ENCODE measurements around the gene TMEM161A.
"Not testable (repeated sequence)": the region's sequence is repeated elsewhere in the genome, so short reads cannot be mapped to it uniquely, and the experiment has no call there.

The TMEM161A gene

DNA sequence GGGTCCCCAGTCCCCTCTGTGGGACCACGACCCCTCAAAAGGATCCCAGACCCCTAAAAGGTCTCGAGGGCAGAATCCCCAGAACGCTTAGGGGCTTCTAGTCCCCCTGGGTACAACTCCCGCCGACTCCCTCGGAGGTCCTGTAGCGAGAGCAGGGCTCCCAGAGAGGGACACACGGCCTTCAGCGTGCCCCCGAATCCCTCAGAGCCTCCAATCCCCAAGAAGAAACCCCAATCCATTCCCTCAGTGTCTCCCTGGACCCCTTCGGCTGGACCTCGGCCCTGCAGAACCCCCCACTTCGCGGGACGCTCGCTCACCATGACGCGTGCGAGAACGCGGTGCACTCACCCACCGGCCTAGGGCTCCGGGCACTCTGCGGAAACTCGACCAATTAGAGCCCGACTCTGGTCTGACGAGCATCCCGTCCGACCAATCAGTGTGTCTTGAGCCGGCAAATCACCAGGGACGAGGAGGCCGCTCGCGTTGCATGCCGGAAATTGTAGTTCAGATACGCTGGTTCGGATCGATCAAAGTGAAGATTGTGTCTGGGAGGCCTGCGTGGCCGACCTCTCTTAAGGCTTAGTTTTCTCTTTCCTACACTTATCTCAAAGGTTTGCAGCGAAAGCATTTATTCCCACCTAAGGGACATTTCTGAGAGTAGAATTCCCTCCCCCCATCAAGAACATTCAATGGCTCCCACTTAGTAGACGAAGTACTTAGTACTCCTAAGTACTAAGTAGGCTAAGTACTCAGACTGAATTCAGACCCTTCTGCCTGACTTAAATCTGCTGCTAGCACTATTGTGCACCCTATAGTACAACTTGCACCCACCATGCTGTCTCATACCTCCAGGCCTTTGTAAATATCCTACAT, at the start of gene TMEM161A:
TMEM161A (minus strand) TSS at position 370 of the 873 bp plus-strand sequence; CDS start at position 320, 50 bp downstream.
- Histone ChIP-seq H3K4me1 (0 out of 2 replicates have a peak, but pooled peaks cover 4% of the 10 kb centered on the region), H3K36me3 (replicated peaks) (no peaks in the 10 kb centered on the region), H3K9me3 (no peaks in the 10 kb centered on the region), H3K4me3 (peak within 1 kb of the TSS; percentile 80), H3K27me3 (ENCODE audit: low read depth) (no peaks in the 10 kb centered on the region)
- DNase-seq (ENCODE audit: low spot score in 2 of 2), result peak; percentile 97 to 98
- in situ Hi-C loops (cut with MboI; ENCODE audit: low sequenced_read_pairs), result no loop called here

DNA sequence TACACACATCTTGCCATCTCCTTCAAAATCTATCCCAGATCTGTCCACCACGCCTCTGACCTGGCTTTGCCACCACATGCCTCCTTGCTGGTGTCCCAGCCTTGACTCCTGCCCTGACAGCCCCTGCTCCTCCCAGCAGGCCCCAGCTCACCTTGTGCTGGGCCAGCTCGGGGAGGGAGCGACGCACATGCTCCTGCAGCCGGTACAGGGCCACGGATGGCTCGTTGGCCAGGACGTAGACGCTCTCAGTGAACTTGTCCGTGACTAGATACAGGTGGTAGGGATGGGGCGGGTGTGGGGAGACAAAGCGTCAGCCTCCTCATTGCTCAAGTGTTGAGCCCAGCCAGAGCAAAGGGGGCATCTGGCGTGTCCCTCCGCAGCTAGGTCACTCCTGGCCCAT, 48.5 kb upstream of the TMEM161A start:
- Histone ChIP-seq H3K4me3 (no peak overlapping the region), H3K27me3 (ENCODE audit: low read depth) (no peaks in the 10 kb centered on the region), H3K4me1 (no peaks in the 10 kb centered on the region), H3K9me3 (no peaks in the 10 kb centered on the region), H3K36me3 (replicated peaks) (peaks cover 24% of the 10 kb centered on the region)
- no peak for DNase-seq (ENCODE audit: low spot score in 2 of 2)
- in situ Hi-C loops (cut with MboI; ENCODE audit: low sequenced_read_pairs), result no loop called here

DNA sequence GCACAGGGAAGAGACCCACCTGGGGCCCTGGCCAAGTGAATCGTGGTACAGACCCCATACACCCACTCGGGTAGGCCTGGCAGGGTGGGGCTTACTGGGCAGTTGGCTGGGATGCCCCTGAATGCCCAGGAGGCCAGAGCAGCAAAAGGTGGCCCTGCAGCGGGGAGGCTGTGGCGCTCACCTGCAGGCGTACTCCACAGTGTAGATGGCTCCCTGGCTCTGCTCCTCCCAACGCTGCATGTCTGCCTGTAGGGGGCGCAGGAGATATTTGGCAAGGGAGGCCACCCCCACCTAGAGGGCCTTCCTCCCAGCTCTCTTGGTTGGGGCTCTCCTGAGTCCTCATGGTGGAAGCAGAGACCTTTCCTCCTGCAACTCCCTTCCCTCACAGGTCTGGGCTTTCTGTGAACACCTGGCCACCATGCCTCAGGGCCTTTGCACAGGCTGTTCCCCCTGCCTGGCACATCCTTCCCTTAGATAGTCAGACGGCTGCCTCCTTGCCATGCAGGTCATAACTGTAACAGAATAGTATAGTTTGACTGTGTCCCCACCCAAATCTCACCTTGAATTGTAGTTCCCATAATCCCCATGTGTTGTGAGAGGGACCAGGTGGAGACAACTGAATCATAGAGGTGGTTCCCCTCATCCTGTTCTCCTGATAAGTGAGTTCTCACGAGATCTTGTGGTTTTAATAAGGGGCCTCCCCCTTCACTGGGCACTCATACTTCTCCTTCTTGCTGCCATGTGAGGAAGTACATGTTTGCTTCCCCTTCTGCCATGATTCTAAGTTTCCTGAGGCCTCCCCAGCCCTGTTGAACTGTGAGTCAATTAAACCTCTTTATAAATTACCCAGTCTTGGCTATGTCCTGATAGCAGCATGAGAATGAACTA, 47.8 kb upstream of the TMEM161A start:
- peaks cover 24% of the 10 kb centered on the region for H3K36me3 ChIP-seq (replicated peaks)
- no peak overlapping the region for H3K4me3 ChIP-seq
- in situ Hi-C loops (cut with MboI; ENCODE audit: low sequenced_read_pairs), result no loop called here
- H3K4me1 ChIP-seq, result no peaks in the 10 kb centered on the region
- H3K27me3 ChIP-seq (ENCODE audit: low read depth), result no peaks in the 10 kb centered on the region
- peak; percentile 50 to 85 for DNase-seq (ENCODE audit: low spot score in 2 of 2)
- H3K9me3 ChIP-seq, result no peaks in the 10 kb centered on the region

DNA sequence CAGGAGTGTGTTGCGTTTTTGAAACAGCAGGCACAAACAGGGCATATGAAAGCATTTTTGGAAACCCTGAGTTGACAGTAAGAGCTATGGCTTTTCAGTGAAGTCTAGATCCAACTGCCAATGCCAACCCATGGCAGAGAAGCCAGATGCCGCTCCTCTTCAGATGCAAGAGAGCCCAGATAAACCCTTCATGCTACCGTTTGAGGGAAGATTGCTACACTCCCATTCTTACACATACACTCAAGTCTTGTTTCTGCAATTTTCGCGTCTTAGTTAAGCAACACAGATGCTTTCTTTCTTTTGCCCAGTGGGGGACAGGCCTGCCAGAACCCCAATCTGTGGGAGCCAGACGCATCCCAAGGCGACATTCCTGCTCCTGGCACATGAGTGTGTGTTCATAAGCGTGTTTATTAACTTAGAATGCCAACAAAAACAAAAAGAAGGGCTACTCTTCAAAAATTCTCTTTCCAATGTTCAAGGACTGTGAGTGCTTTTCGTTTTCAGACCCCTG, 43.3 kb upstream of the TMEM161A start:
- H3K4me3 ChIP-seq, result no peak overlapping the region
- H3K4me1 ChIP-seq, result no peaks in the 10 kb centered on the region
- no peaks in the 10 kb centered on the region for H3K9me3 ChIP-seq
- in situ Hi-C loops (cut with MboI; ENCODE audit: low sequenced_read_pairs), result no loop called here
- no peaks in the 10 kb centered on the region for H3K27me3 ChIP-seq (ENCODE audit: low read depth)
- no peak for DNase-seq (ENCODE audit: low spot score in 2 of 2)
- H3K36me3 ChIP-seq (replicated peaks), result peaks cover 23% of the 10 kb centered on the region

DNA sequence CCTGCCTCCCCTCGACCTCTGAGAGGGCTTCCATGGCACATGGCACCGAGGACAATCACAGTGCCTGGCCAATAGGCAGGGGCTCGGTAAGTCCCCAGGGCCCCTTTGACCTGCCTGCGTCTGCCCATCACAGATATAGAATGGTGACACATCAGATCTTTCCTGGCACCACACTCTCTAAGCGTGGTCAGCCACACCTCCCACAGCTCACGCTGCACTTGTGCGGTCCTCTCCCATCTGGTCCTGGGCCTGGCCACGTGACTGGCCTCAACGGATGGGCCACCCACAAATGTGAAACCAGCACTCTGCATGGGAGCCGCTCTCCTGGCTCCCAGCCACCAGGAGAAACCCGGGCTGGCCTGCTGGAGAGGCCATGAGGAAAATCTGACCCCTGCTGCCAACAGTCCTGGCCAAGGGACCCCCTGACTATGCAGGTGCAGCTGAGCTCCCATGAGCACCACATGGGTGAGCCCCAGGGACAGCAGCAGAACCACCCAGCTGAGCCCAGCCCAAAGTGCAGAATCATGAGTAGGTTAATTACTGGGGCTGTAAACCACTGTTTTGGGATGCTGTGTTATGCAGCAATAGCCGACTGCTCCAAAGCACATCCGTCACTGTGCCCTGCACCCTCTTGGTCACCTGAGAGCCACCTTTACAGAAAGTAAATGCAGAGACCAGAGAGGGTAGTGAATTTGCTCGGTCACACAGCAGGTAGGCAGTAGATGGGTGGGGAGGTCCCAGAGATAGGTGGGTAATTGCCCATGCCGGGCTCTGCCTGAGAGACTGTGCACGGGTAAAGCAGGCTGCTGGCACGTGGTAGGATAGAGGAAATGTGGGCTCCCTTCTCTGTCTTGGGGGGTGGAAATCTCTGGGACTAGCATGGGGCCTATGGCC, 41.5 kb upstream of the TMEM161A start:
- Histone ChIP-seq H3K9me3 (no peaks in the 10 kb centered on the region), H3K36me3 (replicated peaks) (peaks cover 11% of the 10 kb centered on the region; the same call in 1 of the 2 replicates), H3K4me1 (no peaks in the 10 kb centered on the region; the same call in 1 of the 2 replicates), H3K27me3 (ENCODE audit: low read depth) (no peaks in the 10 kb centered on the region), H3K4me3 (no peak overlapping the region)
- in situ Hi-C loops (cut with MboI; ENCODE audit: low sequenced_read_pairs), result no loop called here
- no peak for DNase-seq (ENCODE audit: low spot score in 2 of 2)

DNA sequence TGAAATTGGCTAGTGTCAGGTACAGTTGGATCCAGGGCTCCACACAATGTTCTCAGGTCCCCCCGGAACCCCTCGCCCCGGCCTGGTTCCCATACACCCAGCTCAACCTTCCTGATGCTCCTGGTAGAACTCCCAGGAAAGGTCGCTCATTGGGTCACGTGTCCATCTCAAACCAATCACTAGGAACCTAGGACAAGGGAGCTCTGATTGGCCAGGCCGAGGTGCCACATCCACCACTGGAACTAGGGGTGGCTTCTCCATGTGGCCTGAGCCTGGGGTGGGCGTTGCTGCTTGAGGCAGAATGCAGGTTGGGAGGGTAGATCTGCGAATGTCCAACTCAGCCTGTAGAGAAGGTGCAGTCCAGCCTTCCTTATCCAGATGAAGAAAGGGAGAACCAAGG, 38.7 kb upstream of the TMEM161A start:
- in situ Hi-C loops (cut with MboI; ENCODE audit: low sequenced_read_pairs), result no loop called here
- DNase-seq (ENCODE audit: low spot score in 2 of 2), result no peak
- Histone ChIP-seq H3K4me3 (no peak overlapping the region), H3K4me1 (no peaks in the 10 kb centered on the region; the same call in 1 of the 2 replicates), H3K9me3 (no peaks in the 10 kb centered on the region), H3K36me3 (replicated peaks) (peaks cover 3% of the 10 kb centered on the region; the same call in 1 of the 2 replicates), H3K27me3 (ENCODE audit: low read depth) (no peaks in the 10 kb centered on the region)

DNA sequence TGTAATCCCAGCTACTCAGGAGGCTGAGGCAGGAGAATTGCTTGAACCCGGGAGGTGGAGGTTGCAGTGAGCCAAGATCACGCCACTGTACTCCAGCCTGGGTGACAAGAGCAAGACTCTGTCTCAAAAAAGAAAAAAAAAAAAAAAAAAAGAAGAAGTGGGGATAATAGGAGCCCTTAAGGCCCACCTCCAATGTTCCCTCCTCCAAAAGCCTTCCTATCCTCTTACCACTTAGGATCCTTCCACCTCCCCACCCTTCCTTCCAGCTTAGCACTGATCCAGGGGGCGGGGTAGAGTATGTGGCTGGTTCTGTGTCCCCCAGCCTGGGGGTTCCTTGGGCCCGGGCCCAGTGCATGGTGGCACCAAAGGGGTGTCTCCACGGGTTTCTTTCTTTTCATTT, 35.0 kb upstream of the TMEM161A start:
- H3K27me3 ChIP-seq (ENCODE audit: low read depth); H3K4me1 ChIP-seq; in situ Hi-C loops (cut with MboI; ENCODE audit: low sequenced_read_pairs); DNase-seq (ENCODE audit: low spot score in 2 of 2); H3K9me3 ChIP-seq; H3K4me3 ChIP-seq; H3K36me3 ChIP-seq (replicated peaks): not testable (repeated sequence)

DNA sequence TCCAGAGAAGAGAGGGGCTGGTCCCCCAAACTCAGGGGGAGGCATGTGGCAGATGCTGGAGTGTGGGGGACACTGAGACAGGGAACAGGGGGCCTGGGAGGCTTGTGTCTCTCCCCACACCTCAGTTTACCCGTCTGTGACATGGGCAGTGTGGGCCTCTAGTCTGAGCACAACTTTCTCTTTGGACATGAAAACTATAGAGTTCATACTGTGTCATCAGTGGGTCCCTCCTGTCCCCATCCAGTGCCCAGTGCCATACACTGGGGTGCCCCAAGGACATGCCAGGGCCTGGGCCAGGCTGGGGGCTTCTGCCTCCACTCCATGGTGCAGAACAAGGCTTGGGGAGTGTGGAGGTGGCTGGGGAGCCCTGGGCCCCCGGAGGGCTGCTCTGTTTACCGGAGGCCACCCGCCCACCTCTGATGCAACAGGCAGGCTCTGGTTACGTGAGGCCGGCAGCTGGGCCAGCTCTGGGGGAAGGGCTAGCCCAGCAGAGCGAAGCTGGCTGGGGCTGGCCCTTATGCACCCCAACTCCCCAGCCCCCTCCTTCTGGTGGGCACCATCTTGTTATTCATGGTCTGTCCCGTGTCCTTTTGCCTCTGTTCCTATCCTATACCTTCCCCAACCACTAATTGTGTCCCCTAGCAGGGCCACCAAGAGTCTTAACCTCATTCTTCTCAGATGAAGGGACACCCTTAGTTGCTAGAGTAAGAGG, 33.7 kb upstream of the TMEM161A start:
- DNase-seq (ENCODE audit: low spot score in 2 of 2), result no peak
- in situ Hi-C loops (cut with MboI; ENCODE audit: low sequenced_read_pairs), result no loop called here
- Histone ChIP-seq H3K4me3 (no peak overlapping the region), H3K27me3 (ENCODE audit: low read depth) (no peaks in the 10 kb centered on the region), H3K36me3 (replicated peaks) (no peaks in the 10 kb centered on the region), H3K9me3 (no peaks in the 10 kb centered on the region), H3K4me1 (no peaks in the 10 kb centered on the region; the same call in 1 of the 2 replicates)

DNA sequence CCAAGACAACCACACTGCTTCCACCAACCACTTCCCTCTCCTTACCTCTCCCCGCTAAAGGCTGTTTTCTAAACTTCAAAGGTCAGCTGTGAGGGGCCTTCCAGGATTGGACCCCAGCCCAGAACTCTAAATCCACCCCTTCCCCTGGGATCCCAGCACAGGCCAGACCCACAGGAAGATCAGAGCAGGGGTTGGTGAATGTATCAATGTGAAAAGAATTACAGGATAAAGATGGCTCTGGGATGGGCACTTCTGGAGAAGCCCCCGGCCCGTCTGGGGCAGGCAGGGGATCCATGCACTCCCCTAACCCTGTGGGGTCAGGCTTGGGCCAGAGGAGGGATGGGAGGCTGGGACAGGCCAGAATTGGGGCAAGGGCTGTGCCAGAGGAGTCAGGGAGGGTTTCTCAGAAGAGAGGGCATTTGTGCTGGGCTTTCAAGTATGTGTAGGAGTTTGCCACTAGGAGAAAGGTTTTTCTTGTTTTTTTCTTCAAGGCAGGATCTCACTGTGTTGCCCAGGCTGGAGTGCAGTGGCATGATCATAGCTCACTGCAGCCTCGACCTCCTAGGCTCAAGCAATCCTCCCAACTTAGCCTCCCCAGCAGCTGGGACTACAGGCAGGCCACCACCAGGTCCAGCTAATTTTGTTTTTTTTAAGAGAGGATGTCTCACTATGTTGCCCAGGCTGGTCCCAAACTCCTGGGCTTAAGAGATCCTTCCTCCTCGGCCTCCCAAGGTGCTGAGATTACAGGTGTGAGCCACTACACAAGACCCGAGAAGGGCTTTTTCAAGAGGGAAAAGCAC, 32.8 kb upstream of the TMEM161A start:
- no peak for DNase-seq (ENCODE audit: low spot score in 2 of 2)
- Histone ChIP-seq H3K4me3 (no peak overlapping the region), H3K4me1 (no peaks in the 10 kb centered on the region; the same call in 1 of the 2 replicates), H3K36me3 (replicated peaks) (no peaks in the 10 kb centered on the region), H3K9me3 (no peaks in the 10 kb centered on the region), H3K27me3 (ENCODE audit: low read depth) (no peaks in the 10 kb centered on the region)
- in situ Hi-C loops (cut with MboI; ENCODE audit: low sequenced_read_pairs), result no loop called here

DNA sequence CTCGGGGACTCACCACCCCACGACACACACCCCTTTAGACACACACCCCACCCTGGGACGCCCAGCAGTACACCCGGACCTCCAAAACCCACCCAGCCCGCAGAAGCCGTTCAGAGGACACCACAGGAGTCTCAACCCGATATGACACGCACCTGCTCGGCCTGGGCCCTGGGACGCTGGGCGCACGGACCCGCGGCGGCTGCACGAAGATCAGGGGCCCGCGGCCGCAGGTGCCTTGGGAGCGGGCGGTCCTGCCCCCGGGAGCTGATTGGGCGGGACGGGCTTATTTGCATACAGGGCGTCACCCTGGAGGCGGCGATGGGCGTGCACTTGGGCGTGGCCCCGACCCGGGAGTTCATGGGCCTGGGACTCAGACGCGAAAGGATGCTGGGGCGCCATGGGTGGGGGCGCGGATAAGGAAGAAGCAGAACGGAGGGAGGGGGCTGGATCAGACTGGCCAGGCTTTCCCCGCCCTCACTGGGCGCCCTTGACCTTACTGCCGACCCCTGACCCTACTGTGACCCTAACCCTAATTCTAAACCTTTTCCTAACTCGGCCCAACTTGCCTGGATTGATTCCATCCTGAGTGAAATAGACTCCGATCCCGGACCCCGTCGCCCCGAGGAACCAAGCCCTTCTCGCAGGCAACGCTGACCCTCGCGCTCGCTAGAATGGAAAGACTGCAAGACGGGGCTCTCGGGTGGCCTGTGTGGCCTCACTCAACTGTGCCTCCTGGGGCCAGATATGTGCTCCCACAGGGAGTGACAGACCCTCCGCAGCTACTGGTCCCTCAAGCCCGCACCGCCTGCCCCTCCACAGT, 32.0 kb upstream of the TMEM161A start, which contains the start of gene MEF2B:
MEF2B (minus strand) TSS at position 211 of the 820 bp plus-strand sequence. CDS start 19,528 bp downstream, outside the sequence.
- Histone ChIP-seq H3K36me3 (replicated peaks) (no peaks in the 10 kb centered on the region), H3K4me1 (no peaks in the 10 kb centered on the region; the same call in 1 of the 2 replicates), H3K4me3 (no peak within 1 kb of the TSS), H3K27me3 (ENCODE audit: low read depth) (no peaks in the 10 kb centered on the region), H3K9me3 (no peaks in the 10 kb centered on the region)
- in situ Hi-C loops (cut with MboI; ENCODE audit: low sequenced_read_pairs), result no loop called here
- DNase-seq (ENCODE audit: low spot score in 2 of 2), result peak in 1 of 2 experiments; percentile 49

All from HAP-1 (cell line).